Measurements from ENCODE around the gene BCAN.

DNA sequence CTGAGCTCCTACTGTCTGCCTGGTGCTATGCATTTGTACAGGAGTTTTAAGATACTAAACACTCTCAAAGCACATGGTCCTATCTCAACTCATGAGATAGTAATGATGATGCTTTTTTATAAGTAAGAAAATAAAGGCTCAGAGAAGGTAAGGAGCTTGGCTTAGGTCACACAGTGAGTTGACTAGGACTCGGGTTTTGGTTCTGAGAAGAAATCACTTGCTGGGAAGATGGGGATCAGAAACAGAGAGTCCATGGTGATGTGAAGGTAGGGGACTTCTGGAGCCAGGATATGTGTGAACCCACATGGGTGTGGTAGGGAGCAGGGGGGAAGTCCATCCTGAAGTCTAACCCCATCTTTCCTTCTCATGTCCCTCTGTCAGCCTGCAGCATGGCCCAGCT is 3.7 kb downstream of the BCAN start:
- TF ChIP-seq POLR2A (IDR thresholded peaks at IDR 0.05) (no peak), POLR2AphosphoS5 (IDR thresholded peaks at IDR 0.05; ENCODE audit: insufficient read depth in 1 of 2, low read depth in 1 of 2) (no peak)
- TF ChIP-seq, protein P1, sequence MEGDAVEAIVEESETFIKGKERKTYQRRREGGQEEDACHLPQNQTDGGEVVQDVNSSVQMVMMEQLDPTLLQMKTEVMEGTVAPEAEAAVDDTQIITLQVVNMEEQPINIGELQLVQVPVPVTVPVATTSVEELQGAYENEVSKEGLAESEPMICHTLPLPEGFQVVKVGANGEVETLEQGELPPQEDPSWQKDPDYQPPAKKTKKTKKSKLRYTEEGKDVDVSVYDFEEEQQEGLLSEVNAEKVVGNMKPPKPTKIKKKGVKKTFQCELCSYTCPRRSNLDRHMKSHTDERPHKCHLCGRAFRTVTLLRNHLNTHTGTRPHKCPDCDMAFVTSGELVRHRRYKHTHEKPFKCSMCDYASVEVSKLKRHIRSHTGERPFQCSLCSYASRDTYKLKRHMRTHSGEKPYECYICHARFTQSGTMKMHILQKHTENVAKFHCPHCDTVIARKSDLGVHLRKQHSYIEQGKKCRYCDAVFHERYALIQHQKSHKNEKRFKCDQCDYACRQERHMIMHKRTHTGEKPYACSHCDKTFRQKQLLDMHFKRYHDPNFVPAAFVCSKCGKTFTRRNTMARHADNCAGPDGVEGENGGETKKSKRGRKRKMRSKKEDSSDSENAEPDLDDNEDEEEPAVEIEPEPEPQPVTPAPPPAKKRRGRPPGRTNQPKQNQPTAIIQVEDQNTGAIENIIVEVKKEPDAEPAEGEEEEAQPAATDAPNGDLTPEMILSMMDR (IDR thresholded peaks at IDR 0.05) = no peak
